Stimulated activated CD8-positive, alpha-beta memory T cell treated with anti-CD3 and anti-CD28 coated beads, Interleukin-12 subunit alpha, Interleukin-12 subunit beta, amount 100 ng/mL, for 1 hour (primary cell): ENCODE data around the gene HMGA1.

Experiments
- DNase-seq: peaks from one replicate; pipeline ENCODE4 v3.0.0-alpha.2; 2020; ENCODE audit warnings: low read depth

The HMGA1 gene

GRCh38 chr6:34236443-34237315, at the start of gene HMGA1:
Gene HMGA1 (plus strand): TSS chr6:34236873. CDS start chr6:34240781, 3,908 bp downstream.
- peak; percentile 85 for DNase-seq

- DNase-seq: peak; percentile 24
Measured at GRCh38 chr6:34189806-34190503, 46.7 kb upstream of the HMGA1 start.

DNA sequence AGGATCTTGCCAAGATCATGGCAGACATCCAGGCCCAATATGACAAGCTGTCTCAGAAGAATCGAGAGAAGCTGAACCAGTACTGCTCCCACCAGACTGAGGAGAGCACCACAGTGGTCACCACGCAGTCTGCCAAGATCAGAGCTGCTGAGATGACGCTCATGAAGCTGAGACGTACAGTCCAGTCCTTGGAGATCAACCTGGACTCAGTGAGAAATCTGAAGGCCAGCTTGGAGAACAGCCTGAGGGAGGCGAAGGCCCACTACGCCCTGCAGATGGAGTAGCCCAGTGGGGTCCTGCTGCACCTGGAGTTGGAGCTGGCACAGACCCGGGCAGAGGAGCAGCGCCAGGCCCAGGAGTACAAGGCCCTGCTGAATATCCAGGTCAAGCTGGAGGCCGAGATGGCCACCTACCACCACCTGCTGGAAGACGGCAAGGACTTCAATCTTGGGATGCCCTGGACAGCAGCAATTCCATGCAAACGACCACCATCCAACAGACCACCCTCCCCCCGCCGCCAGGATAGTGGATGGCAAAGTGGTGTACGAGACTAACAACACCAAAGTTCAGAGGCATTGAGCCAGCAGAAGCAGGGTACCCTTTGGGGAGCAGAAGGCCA, 46.1 kb upstream of the HMGA1 start:
- DNase-seq: no peak

- no peak for DNase-seq
Measured at GRCh38 chr6:34194772-34195171, 41.9 kb upstream of the HMGA1 start.

- no peak for DNase-seq
Measured at GRCh38 chr6:34195726-34196115, 41.0 kb upstream of the HMGA1 start.

DNA sequence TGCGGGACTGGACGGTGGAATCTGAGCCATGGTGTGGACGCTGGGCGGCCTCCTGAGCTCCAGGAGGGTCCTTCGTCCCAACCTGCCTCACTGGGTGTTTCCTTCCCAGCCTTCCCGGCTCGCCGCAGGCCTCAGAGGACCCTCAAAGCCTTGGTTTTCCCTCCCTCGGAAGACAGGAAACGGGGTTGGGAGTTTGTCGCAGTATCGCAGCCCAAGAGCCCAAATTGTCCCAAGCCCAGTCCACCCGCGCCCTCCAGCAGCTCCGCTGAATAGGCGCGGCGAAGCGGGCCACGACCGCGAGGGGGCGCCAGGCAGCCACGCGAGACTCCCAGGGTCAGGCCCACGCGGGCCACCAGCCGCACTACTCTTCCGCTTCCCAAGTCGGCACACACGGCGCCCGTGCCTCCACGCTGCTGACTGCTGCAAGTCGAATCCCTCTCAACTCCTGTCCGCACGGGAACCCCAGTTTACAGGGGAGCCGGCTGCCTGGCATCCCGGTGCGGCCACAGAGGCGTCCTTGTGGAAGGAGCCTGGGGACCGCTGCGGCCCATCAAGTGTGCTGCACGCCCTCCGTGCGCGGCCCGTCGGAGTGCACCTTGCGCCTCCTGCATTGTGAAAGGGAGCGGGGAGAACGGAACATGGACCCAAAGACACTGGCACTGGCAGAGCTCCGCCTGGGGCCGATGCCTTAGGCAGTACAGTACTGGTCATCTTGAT, 40.4 kb upstream of the HMGA1 start:
- peak; percentile 84 for DNase-seq

- no peak for DNase-seq
Measured at GRCh38 chr6:34196833-34197195, 39.9 kb upstream of the HMGA1 start.

GRCh38 chr6:34200340-34200971, 36.2 kb upstream of the HMGA1 start:
- no peak for DNase-seq

- DNase-seq: no peak
Measured at GRCh38 chr6:34201455-34202107, 35.1 kb upstream of the HMGA1 start.

GRCh38 chr6:34202329-34203201, 34.1 kb upstream of the HMGA1 start:
- no peak for DNase-seq

GRCh38 chr6:34204693-34205092, 32.0 kb upstream of the HMGA1 start:
- no peak for DNase-seq

GRCh38 chr6:34205466-34205865, 31.2 kb upstream of the HMGA1 start:
- DNase-seq: no peak

DNA sequence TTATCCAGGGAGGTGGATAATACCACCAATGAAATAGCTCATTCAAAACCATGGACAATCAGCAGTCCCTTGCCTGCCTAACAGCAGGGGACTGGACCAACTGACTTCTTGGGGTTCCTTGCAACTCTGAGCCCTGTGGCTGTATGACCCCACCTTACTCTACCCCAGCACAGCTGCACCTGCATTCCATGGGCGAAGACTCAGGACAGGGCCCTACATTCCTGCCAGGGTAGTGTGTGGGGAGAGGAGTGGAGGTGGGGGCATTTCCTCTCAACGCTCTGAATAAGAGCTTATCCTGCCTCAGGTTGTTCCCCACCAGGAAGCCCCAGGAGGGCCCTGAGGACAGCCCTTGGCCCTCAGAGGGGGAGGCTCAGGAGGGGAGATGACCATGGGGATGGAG, 30.8 kb upstream of the HMGA1 start:
- no peak for DNase-seq

GRCh38 chr6:34206726-34207125, 29.9 kb upstream of the HMGA1 start:
- DNase-seq: no peak

- DNase-seq: no peak
Measured at GRCh38 chr6:34207695-34208443, 28.8 kb upstream of the HMGA1 start.

GRCh38 chr6:34213772-34214171, 22.9 kb upstream of the HMGA1 start:
- DNase-seq: no peak

- no peak for DNase-seq
Measured at GRCh38 chr6:34218691-34219090, 18.0 kb upstream of the HMGA1 start.

DNA sequence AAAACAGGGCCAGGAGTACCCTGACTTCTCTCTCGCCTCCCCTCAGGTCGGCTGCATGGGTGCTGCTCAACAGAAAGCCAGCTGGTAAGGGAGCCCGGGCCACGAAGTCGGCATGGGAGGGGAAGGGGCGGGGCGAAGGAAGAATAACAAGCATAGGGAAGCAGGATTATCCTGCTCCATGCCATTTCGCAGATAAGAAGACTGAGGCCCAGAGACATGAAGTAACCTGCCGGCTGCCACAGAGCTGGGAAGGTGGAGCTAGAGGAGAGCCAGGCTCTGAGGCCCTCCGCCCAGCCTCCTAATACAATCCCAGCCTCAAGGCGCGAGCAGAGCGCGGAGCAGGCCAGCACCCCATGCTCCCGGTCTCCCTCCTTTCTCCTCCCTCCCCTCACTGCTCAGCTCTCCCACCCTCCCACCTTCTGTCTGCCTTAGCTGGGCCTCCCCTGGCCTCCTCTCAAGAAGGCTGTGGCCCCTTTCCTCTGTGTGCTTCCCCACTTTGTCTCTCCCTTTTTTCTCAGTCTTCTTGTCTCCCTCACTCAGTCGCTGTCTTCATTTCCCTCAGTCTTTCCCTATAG, 13.2 kb upstream of the HMGA1 start:
- no peak for DNase-seq
